C4-2B (cell line): ENCODE results near the gene C10orf71.

Experiments used
- H3K27ac ChIP-seq: fragments of 450-650 bp; 2 replicates; pipeline ENCODE4 v1.5.1; 2017
- ZFX ChIP-seq: fragments of 450-650 bp; IDR thresholded peaks from 2 replicates; pipeline ENCODE4 v1.6.1; 2017
- TF ChIP-seq, protein P1 (sequence below): fragments of 450-650 bp; conservative IDR thresholded peaks from 2 replicates; pipeline ENCODE4 v1.5.1; 2017; ENCODE audit warnings: mild to moderate bottlenecking

The C10orf71 gene

DNA sequence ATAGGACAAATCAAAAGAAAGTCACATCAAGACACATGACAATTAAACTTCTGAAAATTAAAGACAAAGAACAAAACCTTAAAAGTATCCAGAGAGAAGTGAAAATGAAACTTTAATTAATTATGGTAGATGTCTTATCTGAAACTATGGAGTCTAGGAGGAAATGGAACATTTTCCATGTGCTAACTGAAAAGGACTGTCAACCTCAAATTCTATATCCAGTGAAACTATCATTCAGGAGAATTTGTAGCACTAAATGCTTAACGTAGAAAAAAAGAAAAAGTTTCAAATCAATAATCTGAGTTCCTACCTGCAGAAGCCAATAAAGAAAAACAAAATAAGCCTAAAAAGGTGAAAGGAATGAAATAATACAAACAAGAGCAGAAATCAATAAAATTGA lies 33.1 kb upstream of the C10orf71 start:
- no peak overlapping the region for H3K27ac ChIP-seq
- TF ChIP-seq ZFX: no peak

DNA sequence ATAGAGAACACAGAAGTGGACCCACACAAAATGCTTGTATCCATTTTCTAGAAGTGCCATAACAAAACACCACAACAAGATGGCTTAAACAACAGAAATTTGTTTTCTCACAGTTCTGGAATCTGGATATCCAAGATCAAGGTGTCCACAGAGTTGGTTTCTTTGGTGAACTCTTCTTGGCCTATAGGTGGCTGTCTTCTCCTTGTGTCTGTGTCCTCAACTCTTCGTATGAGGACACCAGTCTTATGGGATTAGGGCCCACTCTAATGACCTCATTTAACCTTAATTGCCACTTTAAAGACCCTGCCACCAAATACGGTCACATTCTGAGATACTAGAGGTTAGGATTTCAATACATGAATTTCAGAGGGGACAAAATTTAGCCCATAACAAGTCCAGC lies 30.8 kb upstream of the C10orf71 start:
- TF ChIP-seq ZFX: no peak
- TF ChIP-seq, protein P1, sequence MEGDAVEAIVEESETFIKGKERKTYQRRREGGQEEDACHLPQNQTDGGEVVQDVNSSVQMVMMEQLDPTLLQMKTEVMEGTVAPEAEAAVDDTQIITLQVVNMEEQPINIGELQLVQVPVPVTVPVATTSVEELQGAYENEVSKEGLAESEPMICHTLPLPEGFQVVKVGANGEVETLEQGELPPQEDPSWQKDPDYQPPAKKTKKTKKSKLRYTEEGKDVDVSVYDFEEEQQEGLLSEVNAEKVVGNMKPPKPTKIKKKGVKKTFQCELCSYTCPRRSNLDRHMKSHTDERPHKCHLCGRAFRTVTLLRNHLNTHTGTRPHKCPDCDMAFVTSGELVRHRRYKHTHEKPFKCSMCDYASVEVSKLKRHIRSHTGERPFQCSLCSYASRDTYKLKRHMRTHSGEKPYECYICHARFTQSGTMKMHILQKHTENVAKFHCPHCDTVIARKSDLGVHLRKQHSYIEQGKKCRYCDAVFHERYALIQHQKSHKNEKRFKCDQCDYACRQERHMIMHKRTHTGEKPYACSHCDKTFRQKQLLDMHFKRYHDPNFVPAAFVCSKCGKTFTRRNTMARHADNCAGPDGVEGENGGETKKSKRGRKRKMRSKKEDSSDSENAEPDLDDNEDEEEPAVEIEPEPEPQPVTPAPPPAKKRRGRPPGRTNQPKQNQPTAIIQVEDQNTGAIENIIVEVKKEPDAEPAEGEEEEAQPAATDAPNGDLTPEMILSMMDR: no peak; the same call in 1 of the 2 replicates
- H3K27ac ChIP-seq: no peak overlapping the region

GRCh38 chr10:49269523-49269922 lies 29.4 kb upstream of the C10orf71 start:
- no peak overlapping the region for H3K27ac ChIP-seq
- TF ChIP-seq, protein P1: no peak
- no peak for TF ChIP-seq ZFX

DNA sequence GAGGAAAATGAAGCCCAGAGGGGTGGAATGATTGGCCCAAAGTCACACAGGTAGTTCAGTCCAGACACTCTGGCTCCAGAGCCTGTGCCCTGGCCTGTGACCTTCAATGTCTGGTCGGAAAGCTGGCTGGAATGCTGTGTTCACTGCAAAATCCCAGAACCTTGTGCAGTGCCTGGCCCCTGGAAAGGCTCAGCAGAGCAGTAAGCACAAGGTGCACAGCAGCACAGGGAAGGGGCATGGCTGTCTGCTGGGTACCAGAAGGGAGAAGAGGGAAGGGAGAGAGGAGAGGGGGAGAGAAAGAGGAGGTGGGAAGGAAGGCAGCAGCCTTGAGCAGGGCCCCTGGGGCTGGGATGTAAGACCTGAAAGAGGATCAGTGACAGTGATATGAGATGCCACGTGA lies 28.4 kb upstream of the C10orf71 start:
- no peak for TF ChIP-seq ZFX
- TF ChIP-seq, protein P1: no peak
- no peak overlapping the region for H3K27ac ChIP-seq

DNA sequence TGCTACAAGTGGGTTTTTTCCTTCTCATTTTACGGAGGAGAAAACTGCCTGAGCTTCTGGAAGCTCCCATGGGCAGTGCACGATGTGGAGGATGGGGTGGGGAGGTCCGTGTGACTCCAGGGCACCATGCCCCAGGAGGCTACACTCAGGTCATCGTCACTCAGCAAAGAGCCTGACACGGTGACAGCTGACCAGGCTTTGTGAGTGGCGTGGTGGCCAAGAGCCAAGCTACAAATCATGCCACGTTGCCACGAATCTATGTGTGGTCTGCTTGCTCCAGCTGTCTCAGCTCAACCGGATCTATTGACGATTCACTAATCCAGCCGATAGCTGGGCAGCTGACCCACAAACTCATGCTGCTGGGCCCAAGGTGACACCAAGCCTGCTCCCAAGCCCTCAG lies 27.6 kb upstream of the C10orf71 start:
- no peak overlapping the region for H3K27ac ChIP-seq

GRCh38 chr10:49272251-49273081 lies 26.5 kb upstream of the C10orf71 start:
- TF ChIP-seq ZFX: no peak
- TF ChIP-seq, protein P1: no peak
- no peak overlapping the region for H3K27ac ChIP-seq

More for the DNA sequence above, 27.6 kb upstream of the C10orf71 start:
- TF ChIP-seq, protein P1: no peak
- TF ChIP-seq ZFX: no peak

DNA sequence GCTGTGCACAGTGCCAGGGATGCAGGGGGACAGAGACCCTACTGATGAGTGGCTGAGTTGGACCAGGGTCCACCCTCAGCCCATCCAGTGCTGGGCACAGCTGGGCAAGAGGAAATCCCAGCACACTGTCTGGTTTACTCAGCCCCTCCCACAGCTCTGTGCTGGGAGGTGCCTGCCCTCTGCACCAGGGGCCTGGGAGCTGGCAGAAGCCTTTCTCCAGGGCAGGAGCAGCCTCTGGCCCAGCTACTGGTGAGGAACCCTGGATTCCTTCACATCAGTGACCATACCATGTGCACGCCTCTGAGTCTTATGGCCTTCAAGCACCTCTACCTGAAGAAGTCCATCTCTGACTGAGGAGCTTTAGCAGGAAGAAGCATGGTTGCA lies 25.9 kb upstream of the C10orf71 start:
- TF ChIP-seq ZFX: no peak
- TF ChIP-seq, protein P1: no peak
- no peak overlapping the region for H3K27ac ChIP-seq

DNA sequence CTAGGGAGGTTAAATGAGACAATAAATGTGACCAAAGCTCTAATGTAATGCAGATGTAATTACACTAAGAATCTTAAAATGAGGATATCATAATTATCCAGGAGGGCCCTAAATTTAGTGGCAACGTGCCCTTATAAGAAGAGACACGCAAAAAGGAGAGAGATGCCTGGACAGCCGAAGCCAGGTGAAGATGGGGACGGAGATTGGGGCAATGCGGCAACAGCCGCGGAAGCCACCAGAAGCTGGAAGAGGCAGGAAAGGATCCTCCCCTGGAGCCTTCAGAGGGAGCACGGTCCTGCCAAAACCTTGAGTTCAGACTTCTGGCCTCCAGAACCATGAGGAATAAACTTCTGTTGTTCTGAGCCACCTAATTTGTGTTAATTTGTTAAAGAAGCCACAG lies 25.3 kb upstream of the C10orf71 start:
- TF ChIP-seq, protein P1: no peak
- TF ChIP-seq ZFX: no peak
- H3K27ac ChIP-seq: no peak overlapping the region
